Dermis lymphatic vessel endothelial cell (primary cell): ENCODE measurements around the gene MAP4K2. TPM values are rescaled to one million over a fixed set of nuclear protein-coding genes. Genes with fewer than 3 reads are reported as not detected.

ENCODE experiments used
- total RNA-seq: library from RNA; depleted of rRNA; stranded (reverse); fragments of >200 nt; gene quantifications from 2 replicates; pipeline ENCODE4 v1.2.1, GENCODE V29; 2014

MAP4K2 gene
- 47.9 and 67.0 TPM in 2 replicates for total RNA-seq

DNA sequence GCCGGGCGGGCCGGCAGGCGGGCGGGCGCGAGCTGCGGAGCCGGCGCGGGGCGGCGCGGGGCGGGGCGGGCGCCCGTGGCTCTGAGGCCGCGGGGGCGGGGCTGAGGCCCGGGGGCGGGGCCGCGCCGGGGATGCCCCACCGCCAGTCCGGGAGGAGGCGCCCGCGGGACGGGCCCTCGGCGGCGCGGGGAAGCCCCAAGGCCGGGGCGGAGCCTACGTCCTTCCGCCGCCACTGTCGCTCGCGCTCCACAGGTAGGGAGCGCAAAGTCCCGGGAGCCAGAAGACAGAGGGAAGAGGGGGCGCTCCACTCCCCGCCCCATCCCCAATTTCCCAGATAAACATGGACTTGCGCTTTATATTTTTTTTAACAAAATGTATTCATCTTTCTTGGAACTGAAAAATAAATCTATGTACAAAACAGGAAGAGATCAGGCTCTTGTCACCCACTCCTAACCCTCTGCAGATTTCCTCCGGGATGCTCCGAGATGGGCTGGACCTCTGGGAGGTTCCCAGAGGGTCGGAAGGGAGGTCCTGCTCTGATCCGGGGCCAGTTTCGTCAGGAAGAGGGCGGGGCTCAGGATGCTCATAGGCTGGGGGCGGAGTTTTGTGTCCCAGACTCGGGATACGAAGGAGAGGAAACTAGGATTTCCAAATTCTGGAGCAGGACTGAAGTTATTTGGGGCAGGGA, at the start of gene MAP4K2:
Gene MAP4K2, minus strand, starts transcription at position 57 of the 688 bp plus-strand sequence. CDS start 65 bp downstream, outside the sequence.

DNA sequence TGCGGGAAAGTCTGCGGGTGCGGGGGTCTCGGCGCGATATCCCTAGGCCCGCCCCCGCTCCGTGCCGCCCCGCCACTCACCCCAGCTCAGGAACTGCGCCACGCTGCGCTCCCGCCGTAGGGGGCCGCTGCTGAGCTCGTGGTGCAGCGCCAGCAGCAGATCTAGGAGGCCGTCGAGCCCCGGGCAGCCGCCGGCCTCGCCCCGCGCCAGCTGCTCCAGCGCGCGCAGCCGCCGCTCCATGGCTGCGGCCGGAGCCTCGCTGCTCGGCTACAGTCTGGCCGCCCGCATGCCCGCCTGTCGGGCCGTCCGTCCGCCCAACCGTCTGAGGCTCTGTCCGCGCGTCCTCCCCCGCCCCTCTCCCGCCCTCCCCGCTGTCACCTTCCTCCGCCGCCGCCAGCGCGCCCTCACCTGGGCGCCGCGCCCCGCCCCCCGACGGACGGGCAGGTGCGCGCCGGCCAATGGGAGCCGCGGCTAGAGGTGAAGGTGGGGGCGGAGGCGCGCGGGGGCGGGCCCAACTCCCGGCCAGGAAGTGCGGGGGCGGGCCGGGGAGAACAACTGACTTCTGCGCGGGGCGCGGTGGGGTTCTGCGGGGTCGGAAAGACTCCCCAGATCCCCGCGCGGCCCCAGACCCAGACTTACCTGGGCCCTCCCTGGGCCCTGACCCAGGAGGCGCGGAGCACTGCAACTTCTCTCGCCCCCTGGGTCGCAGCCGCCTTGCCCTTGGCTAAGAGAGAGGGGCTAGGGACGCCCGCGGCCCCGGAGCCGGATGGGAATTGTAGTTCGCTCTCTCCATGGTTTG, 41.5 kb upstream of the MAP4K2 start, which contains the start of gene CDC42BPG:
Gene CDC42BPG, minus strand, starts transcription at position 324 of the 799 bp plus-strand sequence. Its CDS starts 84 bp downstream, at position 240.

DNA sequence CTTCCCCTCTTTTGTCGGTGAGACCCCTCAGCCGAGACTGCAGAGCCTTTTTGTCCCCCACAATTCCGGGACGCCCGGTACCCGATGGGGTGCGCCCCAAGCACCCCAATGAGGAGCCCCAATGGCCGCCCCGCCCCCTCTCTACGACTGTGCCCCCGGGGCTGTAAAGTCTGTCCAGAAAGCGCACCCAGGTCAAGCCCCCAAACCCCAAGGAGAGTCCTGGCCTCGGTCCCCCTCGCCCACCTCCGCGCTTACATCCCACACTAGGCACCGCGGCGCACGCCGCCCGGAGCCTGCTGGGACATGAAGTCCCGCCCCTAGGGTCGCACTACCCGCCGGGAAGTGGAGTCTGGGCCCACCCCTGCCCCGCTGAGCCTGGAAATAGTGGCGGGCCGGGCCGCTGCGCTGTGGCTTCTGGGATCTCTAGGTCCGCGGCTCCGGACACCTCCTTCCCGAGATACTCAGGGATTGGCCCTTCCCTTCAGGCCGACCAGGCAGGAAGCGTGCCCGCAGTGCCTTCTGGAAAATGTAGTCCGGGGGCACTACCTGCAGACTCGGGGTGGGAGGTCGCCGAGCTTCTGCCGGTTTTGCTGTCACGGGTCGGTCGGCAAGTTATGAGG, 7.4 kb upstream of the MAP4K2 start, which contains the start of gene MEN1:
Gene MEN1, minus strand, starts transcription at position 281 of the 620 bp plus-strand sequence. CDS start 442 bp downstream, outside the sequence.

DNA sequence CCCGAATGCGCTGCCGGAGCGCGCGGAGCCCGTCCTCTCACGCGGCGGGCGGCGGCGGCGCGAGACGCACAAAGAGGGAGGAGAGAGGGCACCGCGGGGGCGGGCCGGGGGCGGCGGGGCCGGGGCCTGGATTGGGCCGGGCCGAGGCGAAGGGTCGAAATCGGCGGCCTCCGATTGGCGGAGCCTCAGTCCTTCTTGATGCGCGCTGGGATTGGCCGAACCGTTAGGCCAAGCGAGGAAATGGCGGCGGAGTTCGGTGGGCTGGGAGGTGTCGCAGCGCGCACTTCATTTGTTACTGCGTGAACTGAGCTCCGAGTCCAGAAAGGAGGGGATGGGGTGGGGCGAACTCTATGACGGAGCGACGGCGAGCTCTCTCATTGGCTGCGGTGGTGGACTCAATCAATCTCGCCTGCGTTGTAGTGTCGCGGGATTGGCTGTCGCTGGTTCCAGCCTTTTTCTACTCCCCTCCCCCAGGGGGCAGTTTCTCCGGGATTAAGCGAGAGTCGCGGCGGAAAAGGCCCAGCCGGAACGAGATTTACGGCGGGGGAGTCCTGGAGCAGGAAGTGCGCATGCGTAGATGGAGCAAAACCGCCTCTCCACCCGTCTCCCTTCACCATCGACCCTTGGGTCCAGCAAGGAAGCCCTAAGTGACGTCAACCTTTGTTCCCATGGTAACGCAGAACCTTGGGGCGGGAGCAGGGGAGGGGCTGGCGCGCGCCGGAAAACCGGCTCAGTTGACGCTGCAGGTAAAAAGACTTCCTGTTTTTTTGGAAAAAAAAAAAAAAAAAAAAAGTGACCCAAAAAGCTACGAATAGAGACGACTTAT, 24.3 kb downstream of the MAP4K2 start, which contains the start of gene SF1:
Gene SF1, minus strand, starts transcription at position 70 of the 826 bp plus-strand sequence. CDS start 150 bp downstream, outside the sequence.

DNA sequence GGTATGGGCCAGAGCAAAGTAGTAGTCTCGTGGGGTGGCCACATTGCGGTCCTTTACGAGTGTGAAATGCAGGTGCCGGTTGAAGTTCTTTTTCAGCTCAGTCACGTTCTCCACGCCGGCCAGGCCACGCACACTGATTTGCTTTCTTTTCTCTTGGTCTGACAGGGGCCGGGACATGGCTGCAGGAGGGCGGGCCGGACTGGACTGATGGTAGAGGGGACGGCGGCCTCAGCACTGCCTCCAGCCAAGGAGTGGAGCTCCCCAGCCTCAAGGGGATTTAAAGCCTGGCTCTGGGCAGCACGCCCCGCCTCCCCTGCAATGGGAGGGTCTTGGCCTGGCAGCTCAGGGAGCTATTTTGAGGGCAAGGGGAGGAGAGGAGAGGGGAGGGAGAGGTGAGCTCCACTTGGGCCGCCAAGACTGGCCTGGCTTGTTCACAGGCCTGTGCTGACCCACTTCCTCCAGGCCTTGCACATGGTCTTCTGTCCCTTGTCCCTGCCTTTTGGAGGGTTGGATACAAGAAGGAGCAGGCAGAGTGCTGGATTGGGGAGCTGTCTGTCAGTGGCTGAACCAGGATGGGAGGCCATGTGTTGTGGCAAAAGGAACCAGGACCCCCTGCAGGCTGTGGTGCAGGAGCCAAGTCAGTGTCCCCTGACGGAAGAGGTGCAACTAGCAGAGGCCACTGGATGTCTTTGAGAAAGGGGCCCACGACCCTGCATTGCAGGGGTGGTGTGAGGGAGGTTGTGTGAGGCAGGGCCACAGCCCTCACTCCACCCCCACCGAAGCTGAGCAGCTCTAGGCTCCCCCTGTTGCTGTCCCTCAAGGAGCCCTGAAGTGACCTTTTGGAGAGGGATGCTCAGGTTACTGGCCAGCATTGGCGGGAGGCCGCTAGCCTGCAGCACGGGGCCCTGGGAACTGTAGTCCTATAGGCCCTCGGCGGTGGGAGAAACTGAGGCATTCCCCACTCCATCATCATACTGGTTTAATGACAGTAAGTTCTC, 43.0 kb downstream of the MAP4K2 start, which contains the start of gene PYGM:
Gene PYGM, minus strand, starts transcription at position 253 of the 998 bp plus-strand sequence. Its CDS starts 76 bp downstream, at position 177.

DNA sequence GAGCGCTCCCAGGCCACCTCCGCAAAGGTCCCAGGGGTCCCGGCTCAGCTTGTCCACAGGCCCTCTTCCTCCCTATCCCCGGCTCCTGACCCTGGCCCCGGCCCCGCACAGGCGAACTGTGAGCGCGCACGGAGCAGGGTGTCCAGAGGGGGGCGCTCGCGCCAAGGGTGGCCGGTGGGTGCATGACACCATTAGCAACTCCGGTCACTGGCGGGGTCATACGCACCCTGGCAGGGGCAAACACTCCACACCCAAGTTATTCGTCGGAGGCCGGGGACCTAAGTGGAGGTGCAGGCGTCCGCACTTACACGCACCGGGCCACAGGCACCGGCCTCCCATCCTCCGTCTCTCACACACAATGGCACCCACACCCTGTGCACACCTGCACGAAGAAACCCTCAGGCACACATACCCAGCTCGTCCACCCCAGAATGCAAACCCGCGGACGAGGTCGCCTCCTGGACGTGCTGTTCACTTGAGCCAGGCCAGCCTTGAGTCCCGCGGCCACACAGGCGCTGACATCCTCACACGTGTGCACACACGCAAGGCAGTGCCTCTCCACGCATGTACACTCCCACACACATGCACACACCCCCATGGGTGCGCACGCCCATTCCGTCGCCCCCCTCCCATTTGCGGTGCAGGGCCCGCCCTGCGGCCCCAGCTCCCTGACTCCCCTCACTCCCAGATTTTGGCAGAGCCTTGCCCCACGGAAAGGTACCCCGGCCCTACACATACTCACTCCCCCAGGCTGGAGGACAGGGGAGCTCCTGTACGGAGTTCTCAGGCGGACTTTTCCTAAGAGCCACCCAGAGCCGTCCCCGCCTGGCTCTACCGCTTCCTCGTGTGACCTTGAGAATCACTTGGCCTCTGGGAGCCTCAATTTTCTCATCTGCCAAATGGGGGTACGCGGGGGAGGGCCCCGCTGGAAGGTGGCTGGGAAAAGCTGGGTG, 59.1 kb downstream of the MAP4K2 start, which contains the start of gene RASGRP2:
Gene RASGRP2, minus strand, starts transcription at position 552 of the 953 bp plus-strand sequence. CDS start 1,276 bp downstream, outside the sequence.

Other genes with a start within 250 kb of the MAP4K2 start
- gene SLC22A11, start 247.3 kb downstream of the MAP4K2 start, total RNA-seq: not detected in 2 replicates
- not detected in 2 replicates for gene SLC22A12, start 212.0 kb downstream of the MAP4K2 start, total RNA-seq
- gene NRXN2, start 80.0 kb downstream of the MAP4K2 start, total RNA-seq: not detected in 2 replicates
- 3.0 and 3.4 TPM in 2 replicates for gene RASGRP2, start 59.1 kb downstream of the MAP4K2 start, total RNA-seq
- gene PYGM, start 43.2 kb downstream of the MAP4K2 start, total RNA-seq: 0.11 and 0.26 TPM in 2 replicates
- gene SF1, start 24.7 kb downstream of the MAP4K2 start, total RNA-seq: 54.5 and 89.6 TPM in 2 replicates
- gene MEN1, start 7.3 kb upstream of the MAP4K2 start, total RNA-seq: 10.8 and 14.8 TPM in 2 replicates
- 0.34 and 0.43 TPM in 2 replicates for gene CDC42BPG, start 41.4 kb upstream of the MAP4K2 start, total RNA-seq
- gene EHD1, start 75.4 kb upstream of the MAP4K2 start, total RNA-seq: 19.3 and 24.4 TPM in 2 replicates
- gene ATG2A, start 114.0 kb upstream of the MAP4K2 start, total RNA-seq: 8.8 and 13.9 TPM in 2 replicates
- gene PPP2R5B, start 121.5 kb upstream of the MAP4K2 start, total RNA-seq: 5.0 and 9.2 TPM in 2 replicates
- not detected in 2 replicates for gene GPHA2, start 132.7 kb upstream of the MAP4K2 start, total RNA-seq
- gene MAJIN, start 168.9 kb upstream of the MAP4K2 start, total RNA-seq: not detected in 2 replicates
- gene BATF2, start 193.8 kb upstream of the MAP4K2 start, total RNA-seq: 0.52 and 0.54 TPM in 2 replicates
- gene ARL2, start 210.9 kb upstream of the MAP4K2 start, total RNA-seq: 124 and 130 TPM in 2 replicates
- 7.5 and 9.9 TPM in 2 replicates for gene SNX15, start 224.2 kb upstream of the MAP4K2 start, total RNA-seq
- 4.1 and 5.3 TPM in 2 replicates for gene SAC3D1, start 238.0 kb upstream of the MAP4K2 start, total RNA-seq